ENCODE data around the gene CXorf65.

Gene CXorf65

GRCh38 chrX:71067089-71067488 is 39.5 kb downstream of the CXorf65 start:
- no peak for DNase-seq (ENCODE audit: low read depth in 2 of 2)

DNA sequence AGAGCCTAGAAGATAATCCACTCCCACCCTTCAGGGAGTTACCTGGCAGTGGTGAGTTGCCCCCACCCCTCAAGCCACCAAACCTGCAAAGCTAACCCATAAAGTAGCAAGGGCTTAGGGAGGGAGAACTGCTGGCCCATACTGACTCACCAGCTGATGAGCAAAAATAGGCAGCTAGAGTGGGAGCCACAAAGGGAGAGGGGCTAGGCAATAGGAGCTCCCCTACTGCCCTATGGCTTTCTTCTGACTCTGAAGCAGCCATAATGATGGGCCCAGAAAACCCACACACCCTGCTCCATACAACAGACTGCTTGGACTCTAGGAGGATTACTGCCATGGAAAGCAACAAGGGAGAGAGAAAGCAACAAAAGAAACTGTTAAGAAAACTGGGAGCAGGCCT is 46.4 kb downstream of the CXorf65 start:
- no peak for DNase-seq (ENCODE audit: low read depth in 2 of 2)

- no peak for DNase-seq (ENCODE audit: low read depth in 2 of 2)
Observed at GRCh38 chrX:71057848-71058530, 48.6 kb downstream of the CXorf65 start.

- no peak for DNase-seq (ENCODE audit: low read depth in 2 of 2)
Observed at GRCh38 chrX:71056867-71057266, 49.7 kb downstream of the CXorf65 start.

Data from stimulated activated CD4-positive, alpha-beta T cell treated with anti-CD3 and anti-CD28 coated beads, Interleukin-15, amount 100 ng/mL, for 48 hours (primary cell).